MM.1S (cell line): ENCODE measurements around the gene SLC13A5.

Source experiments
- DNase-seq: peaks from one replicate; pipeline ENCODE4 v3.0.0-alpha.2; 2015
- H2AFZ ChIP-seq: fragments of 300-600 bp; sonication (generic); 2 replicates; pipeline ENCODE4 v1.6.0; 2016; ENCODE audit warnings: antibody characterized with exemption, low read length
- H3F3A ChIP-seq: fragments of 300-600 bp; sonication (generic); 2 replicates; pipeline ENCODE4 v1.6.1; 2016; ENCODE audit warnings: mild to moderate bottlenecking, antibody characterized with exemption, low read length, moderate library complexity, mixed read lengths; ENCODE audit not compliant: insufficient read depth
- H3K27ac ChIP-seq: fragments of 300-600 bp; sonication (generic); 2 replicates; pipeline ENCODE4 v1.5.1; 2016; ENCODE audit warnings: mild to moderate bottlenecking, low read length
- H3K27me3 ChIP-seq: fragments of 300-600 bp; sonication (generic); replicated peaks from 2 replicates; pipeline ENCODE4 v1.6.0; 2016; ENCODE audit warnings: low read length; ENCODE audit not compliant: insufficient read depth
- H3K36me3 ChIP-seq: fragments of 300-600 bp; sonication (generic); replicated peaks from 2 replicates; pipeline ENCODE4 v1.6.1; 2016; ENCODE audit warnings: mild to moderate bottlenecking, low read length, mixed read lengths; ENCODE audit not compliant: insufficient read depth
- H3K4me1 ChIP-seq: fragments of 300-600 bp; sonication (generic); 2 replicates; pipeline ENCODE4 v1.6.1; 2016; ENCODE audit warnings: low read length, mixed read lengths
- H3K4me2 ChIP-seq: fragments of 300-600 bp; sonication (generic); 2 replicates; pipeline ENCODE4 v1.6.0; 2016; ENCODE audit warnings: low read depth, low read length
- H3K4me3 ChIP-seq: fragments of 300-600 bp; sonication (generic); 2 replicates; pipeline ENCODE4 v1.5.1; 2016; ENCODE audit warnings: low read length, mixed read lengths
- H3K79me2 ChIP-seq: fragments of 300-600 bp; sonication (generic); 2 replicates; pipeline ENCODE4 v1.6.1; 2016; ENCODE audit warnings: mixed run types, low read length, mixed read lengths
- H3K9ac ChIP-seq: fragments of 300-600 bp; sonication (generic); 2 replicates; pipeline ENCODE4 v1.6.1; 2016; ENCODE audit warnings: low read length, mixed read lengths
- H3K9me2 ChIP-seq: fragments of 300-600 bp; sonication (generic); replicated peaks from 2 replicates; pipeline ENCODE4 v1.6.1; 2016; ENCODE audit warnings: mild to moderate bottlenecking, low read length, mixed read lengths; ENCODE audit not compliant: insufficient read depth
- H3K9me3 ChIP-seq: fragments of 300-600 bp; sonication (generic); replicated peaks from 2 replicates; pipeline ENCODE4 v1.6.1; 2016; ENCODE audit warnings: mild to moderate bottlenecking, low read length, mixed read lengths; ENCODE audit not compliant: insufficient read depth
- H4K20me1 ChIP-seq: fragments of 300-600 bp; sonication (generic); 2 replicates; pipeline ENCODE4 v1.6.1; 2016; ENCODE audit warnings: mild to moderate bottlenecking, low read length, moderate library complexity, mixed read lengths; ENCODE audit not compliant: insufficient read depth
- CTCF ChIP-seq: fragments of 300-600 bp; sonication (generic); IDR thresholded peaks from 2 replicates; pipeline ENCODE4 v1.5.1; 2016; ENCODE audit warnings: antibody characterized with exemption, low read length, mixed read lengths
- EZH2 ChIP-seq: fragments of 300-600 bp; sonication (generic); optimal IDR thresholded peaks from 2 replicates; pipeline ENCODE3; 2017; ENCODE audit warnings: low read depth, mild to moderate bottlenecking, antibody characterized with exemption, low read length, mixed read lengths
- EZH2phosphoT487 ChIP-seq: fragments of 300-600 bp; sonication (generic); IDR thresholded peaks from 2 replicates; pipeline ENCODE4 v1.6.1; 2018; ENCODE audit warnings: antibody characterized with exemption, low read length

The SLC13A5 gene

GRCh38 chr17:6643451-6644125, 69.6 kb downstream of the SLC13A5 start:
- no peaks in the 10 kb centered on the region for H3K9me2 ChIP-seq
- H3K4me3 ChIP-seq = no peak overlapping the region
- no peak for TF ChIP-seq EZH2
- TF ChIP-seq EZH2phosphoT487 = no peak
- no peak for TF ChIP-seq CTCF
- H3K27ac ChIP-seq = no peak overlapping the region
- H3K27me3 ChIP-seq = no peaks in the 10 kb centered on the region
- H3K9ac ChIP-seq = no peak overlapping the region
- H3K9me3 ChIP-seq = no peaks in the 10 kb centered on the region
- H3K79me2 ChIP-seq = peaks cover 78% of the 10 kb centered on the region
- peaks cover 13% of the 10 kb centered on the region; the same call in 1 of the 2 replicates for H3K4me1 ChIP-seq
- DNase-seq = no peak
- H4K20me1 ChIP-seq = no peaks in the 10 kb centered on the region
- no peak overlapping the region for H3K4me2 ChIP-seq
- peaks cover 5% of the 10 kb centered on the region for H3F3A ChIP-seq
- H3K36me3 ChIP-seq = no peaks in the 10 kb centered on the region
- H2AFZ ChIP-seq = no peak overlapping the region

- TF ChIP-seq EZH2 (no peak), EZH2phosphoT487 (no peak), CTCF (no peak)
- Histone ChIP-seq H3F3A (peaks cover 5% of the 10 kb centered on the region), H3K79me2 (peaks cover 68% of the 10 kb centered on the region), H3K9me2 (no peaks in the 10 kb centered on the region), H3K4me1 (peaks cover 13% of the 10 kb centered on the region; the same call in 1 of the 2 replicates), H3K9ac (no peak overlapping the region), H3K27ac (no peak overlapping the region), H3K9me3 (no peaks in the 10 kb centered on the region), H2AFZ (no peak overlapping the region), H3K4me2 (no peak overlapping the region), H3K4me3 (no peak overlapping the region), H4K20me1 (no peaks in the 10 kb centered on the region), H3K27me3 (no peaks in the 10 kb centered on the region), H3K36me3 (no peaks in the 10 kb centered on the region)
- DNase-seq = no peak
Observed at GRCh38 chr17:6642592-6642991, 70.6 kb downstream of the SLC13A5 start.

- H3K36me3 ChIP-seq = no peaks in the 10 kb centered on the region
- no peaks in the 10 kb centered on the region for H3K27me3 ChIP-seq
- H3K9me2 ChIP-seq = no peaks in the 10 kb centered on the region
- peak; percentile 35 for DNase-seq
- H3K9ac ChIP-seq = peak overlapping the region; percentile 93
- H3K27ac ChIP-seq = peak overlapping the region; percentile 91; the same call in 1 of the 2 replicates
- peak overlapping the region; percentile 75 for H3K4me3 ChIP-seq
- H3K4me1 ChIP-seq = peaks cover 13% of the 10 kb centered on the region; the same call in 1 of the 2 replicates
- no peaks in the 10 kb centered on the region for H4K20me1 ChIP-seq
- peak overlapping the region; percentile 95 for H2AFZ ChIP-seq
- peak overlapping the region; percentile 70 for H3K4me2 ChIP-seq
- peaks cover 56% of the 10 kb centered on the region for H3K79me2 ChIP-seq
- TF ChIP-seq EZH2phosphoT487 (no peak), EZH2 (no peak), CTCF (no peak)
- no peaks in the 10 kb centered on the region for H3K9me3 ChIP-seq
- peaks cover 5% of the 10 kb centered on the region for H3F3A ChIP-seq
Observed at GRCh38 chr17:6641247-6641863, 71.8 kb downstream of the SLC13A5 start.
